GM19463 (cell line): ENCODE results near the gene DNAH2.

Experiments
- ATAC-seq: cut with Tn5 transposase; IDR thresholded peaks from one replicate; pipeline ENCODE4 v1.9.1; 2021; ENCODE audit warnings: mild to moderate bottlenecking, moderate library complexity; ENCODE audit not compliant: unreplicated experiment

Gene DNAH2

GRCh38 chr17:7716901-7717755, at the start of gene DNAH2:
TSS of gene DNAH2 (plus strand) at chr17:7717744. CDS start at chr17:7719735, 1,991 bp downstream.
- ATAC-seq = no peak

- ATAC-seq = no peak
These were observed 49.1 kb upstream of the DNAH2 start for GRCh38 chr17:7668482-7668881.

GRCh38 chr17:7673239-7673638, 44.3 kb upstream of the DNAH2 start:
- ATAC-seq = no peak

- no peak for ATAC-seq
These were observed 42.6 kb upstream of the DNAH2 start for GRCh38 chr17:7674934-7675333.

- no peak for ATAC-seq
These were observed 41.0 kb upstream of the DNAH2 start for GRCh38 chr17:7676533-7676932.

GRCh38 chr17:7677388-7678067, 40.0 kb upstream of the DNAH2 start:
- no peak for ATAC-seq

- no peak for ATAC-seq
These were observed 32.6 kb upstream of the DNAH2 start for GRCh38 chr17:7684851-7685532.

- ATAC-seq = peak; percentile 44
These were observed 31.9 kb upstream of the DNAH2 start for GRCh38 chr17:7685533-7686221.

- ATAC-seq = peak; percentile 20
These were observed 31.1 kb upstream of the DNAH2 start for GRCh38 chr17:7686222-7687071.

- ATAC-seq = no peak
These were observed 30.3 kb upstream of the DNAH2 start, which contains the start of gene TP53 for GRCh38 chr17:7687072-7687907. TSS of gene TP53 (minus strand) at chr17:7687490. CDS start at chr17:7676594, 10,896 bp downstream.

- ATAC-seq = peak; percentile 82
These were observed 29.4 kb upstream of the DNAH2 start, which contains the start of gene WRAP53 for GRCh38 chr17:7687908-7688807. TSS of gene WRAP53 (plus strand) at chr17:7688477. CDS start at chr17:7688649, 172 bp downstream.

- ATAC-seq = no peak
These were observed 28.7 kb upstream of the DNAH2 start for GRCh38 chr17:7688808-7689316.

GRCh38 chr17:7695586-7695985, 22.0 kb upstream of the DNAH2 start:
- ATAC-seq = no peak

- ATAC-seq = no peak
These were observed 19.5 kb upstream of the DNAH2 start for GRCh38 chr17:7697828-7698588.

- ATAC-seq = no peak
These were observed 17.0 kb upstream of the DNAH2 start for GRCh38 chr17:7700510-7700909.

- no peak for ATAC-seq
These were observed 15.9 kb upstream of the DNAH2 start for GRCh38 chr17:7701681-7702080.

GRCh38 chr17:7702776-7703175, 14.8 kb upstream of the DNAH2 start:
- ATAC-seq = no peak
